ENCODE measurements around the gene KAZALD1.
A peak's percentile ranks its signal among the peaks of the same experiment; 100 is the strongest.

Gene KAZALD1

GRCh38 chr10:101067356-101068083, 5.7 kb downstream of the KAZALD1 start:
- DNase-seq: peak; percentile 63

DNA sequence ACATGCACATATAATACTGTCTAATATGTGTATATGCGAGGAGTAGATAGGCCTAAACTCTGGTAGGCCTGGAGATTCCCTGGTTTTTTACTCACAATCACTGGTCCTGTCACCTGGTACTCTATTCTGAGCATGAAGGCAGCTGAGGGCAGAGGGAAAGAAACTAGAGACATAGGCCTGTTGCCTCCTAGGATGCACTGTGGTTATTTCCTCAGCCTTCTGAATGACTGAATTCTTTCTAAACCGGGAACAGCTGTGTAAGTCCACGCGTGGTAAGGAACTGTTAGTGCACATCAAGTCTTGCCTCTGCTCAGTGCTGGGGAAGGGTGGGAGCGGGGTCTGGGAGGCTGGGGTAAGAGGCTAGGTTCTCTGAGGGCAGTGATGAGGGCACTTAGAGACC, 7.7 kb downstream of the KAZALD1 start:
- DNase-seq: no peak

DNA sequence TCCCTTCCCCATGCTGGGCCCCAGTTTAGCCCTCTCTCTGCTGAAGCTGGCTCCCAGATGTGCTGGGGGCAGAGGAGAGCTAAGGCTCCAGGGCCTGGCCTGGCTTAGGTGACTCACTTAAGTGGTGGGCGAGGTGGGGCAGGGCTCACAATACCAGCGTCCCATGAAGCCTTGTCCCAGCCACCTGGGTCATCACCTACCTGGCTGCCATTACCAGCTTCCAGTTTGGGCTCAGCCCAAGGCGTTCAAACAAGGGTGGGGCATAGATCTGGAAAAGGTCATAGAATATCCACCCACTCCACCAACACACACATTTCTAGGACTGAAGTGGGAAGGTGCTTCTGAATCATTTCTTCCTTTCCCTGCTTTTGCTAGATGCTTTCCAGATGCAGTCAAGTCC, 8.3 kb downstream of the KAZALD1 start:
- DNase-seq: no peak

DNA sequence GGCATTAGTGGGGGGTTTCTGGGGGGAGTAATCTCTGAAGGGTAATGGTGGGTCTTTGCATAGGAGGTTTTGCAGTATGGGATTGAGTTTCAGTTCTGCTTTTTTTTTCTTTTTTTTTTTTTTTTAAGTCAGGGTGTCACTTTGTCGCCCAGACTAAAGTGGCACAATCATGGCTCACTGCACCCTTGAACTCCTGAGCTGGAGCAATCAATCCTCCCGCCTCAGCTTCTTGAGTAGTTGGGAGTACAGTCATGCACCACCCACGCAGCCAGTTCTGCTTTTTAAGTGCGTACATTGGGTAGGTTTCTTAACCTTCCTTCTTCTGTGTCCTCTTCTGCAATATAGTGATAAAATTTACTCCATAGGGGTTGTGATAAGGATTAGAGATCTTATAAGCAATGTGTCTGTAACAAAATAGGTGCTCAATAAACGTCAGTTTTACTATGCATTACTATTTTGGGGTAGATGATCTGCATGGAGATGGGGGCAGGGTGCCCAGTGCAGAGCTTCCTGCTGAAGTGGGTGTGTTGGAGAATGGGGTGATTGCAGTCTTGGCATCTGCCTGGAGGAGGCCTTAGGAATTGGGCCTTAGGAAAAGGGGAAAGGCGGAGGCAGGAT, 9.6 kb downstream of the KAZALD1 start:
- DNase-seq: no peak

DNA sequence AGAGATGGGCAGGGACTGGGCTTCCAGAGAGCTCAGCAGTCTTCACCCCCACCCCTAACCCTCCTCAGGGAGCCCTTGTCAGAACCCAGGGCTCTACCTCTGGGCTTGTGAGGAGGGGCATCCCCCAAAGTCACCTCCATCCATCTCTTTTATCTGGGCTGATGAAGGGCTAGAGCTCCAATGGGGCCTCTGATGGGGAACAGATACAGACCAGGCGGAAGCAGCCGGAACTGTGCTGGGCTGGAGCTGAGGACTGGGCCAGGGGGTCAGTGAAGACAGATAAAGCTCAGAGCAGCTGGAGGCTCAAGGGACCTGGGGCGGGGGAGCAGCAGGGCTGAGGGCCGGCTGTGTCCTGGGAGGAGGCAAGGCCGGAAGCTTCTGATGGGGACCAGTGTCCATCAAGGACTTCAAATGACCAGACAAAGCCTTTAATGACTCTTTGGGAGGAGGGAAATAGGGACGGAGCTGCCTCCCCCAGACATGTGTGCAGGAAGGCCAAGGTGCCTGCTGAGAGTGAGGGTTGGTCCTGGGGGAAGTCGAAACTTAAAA, 10.2 kb downstream of the KAZALD1 start:
- DNase-seq: no peak

- no peak for DNase-seq
Measured at GRCh38 chr10:101072923-101073322, 11.1 kb downstream of the KAZALD1 start.

GRCh38 chr10:101073631-101074030, 11.8 kb downstream of the KAZALD1 start:
- no peak for DNase-seq

DNA sequence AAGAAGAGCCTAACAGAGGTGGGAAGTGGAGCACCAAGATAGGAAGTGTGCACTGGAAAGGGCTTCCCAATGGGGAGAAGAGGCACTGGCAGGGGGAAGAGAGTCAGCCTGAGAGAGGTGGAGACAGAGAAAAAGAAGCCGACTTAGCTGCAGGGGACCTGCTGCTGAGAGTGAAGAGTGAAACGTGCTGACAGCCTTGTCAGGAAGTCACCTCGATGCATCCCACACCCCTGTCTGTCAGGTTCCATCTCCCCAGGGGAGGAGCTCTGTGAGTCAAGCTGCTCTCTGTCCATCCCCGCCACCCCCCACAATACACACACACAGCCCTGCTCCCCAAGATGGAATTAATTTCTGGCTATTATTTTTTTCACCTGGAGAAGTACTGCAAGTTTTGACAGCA, 14.0 kb downstream of the KAZALD1 start:
- DNase-seq: no peak

GRCh38 chr10:101076630-101077029, 14.8 kb downstream of the KAZALD1 start:
- DNase-seq: no peak

GRCh38 chr10:101079874-101080273, 18.1 kb downstream of the KAZALD1 start:
- no peak for DNase-seq

GRCh38 chr10:101080933-101081931, 19.4 kb downstream of the KAZALD1 start:
- DNase-seq: no peak

GRCh38 chr10:101085846-101086245, 24.1 kb downstream of the KAZALD1 start:
- DNase-seq: no peak

GRCh38 chr10:101087376-101087775, 25.6 kb downstream of the KAZALD1 start:
- DNase-seq: no peak

DNA sequence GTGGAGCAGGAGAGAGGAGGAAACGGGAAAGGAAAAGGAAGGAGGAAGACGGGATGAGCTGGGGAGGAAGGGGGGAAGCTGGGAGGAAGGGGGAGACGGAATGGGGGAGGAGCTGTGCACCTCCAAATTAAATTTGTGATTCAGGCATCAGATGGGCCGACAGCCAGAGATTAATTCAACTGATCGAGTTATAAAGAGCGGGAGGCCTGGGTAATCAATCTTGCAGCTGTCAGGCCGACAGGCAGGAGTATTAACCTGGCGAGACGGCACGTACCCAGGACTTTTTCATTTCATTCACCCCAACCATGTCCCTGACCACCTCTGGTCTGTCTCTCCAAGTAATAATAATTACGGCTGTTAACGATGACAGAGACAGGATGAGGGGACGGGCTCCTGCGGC, 26.2 kb downstream of the KAZALD1 start:
- DNase-seq: no peak

DNA sequence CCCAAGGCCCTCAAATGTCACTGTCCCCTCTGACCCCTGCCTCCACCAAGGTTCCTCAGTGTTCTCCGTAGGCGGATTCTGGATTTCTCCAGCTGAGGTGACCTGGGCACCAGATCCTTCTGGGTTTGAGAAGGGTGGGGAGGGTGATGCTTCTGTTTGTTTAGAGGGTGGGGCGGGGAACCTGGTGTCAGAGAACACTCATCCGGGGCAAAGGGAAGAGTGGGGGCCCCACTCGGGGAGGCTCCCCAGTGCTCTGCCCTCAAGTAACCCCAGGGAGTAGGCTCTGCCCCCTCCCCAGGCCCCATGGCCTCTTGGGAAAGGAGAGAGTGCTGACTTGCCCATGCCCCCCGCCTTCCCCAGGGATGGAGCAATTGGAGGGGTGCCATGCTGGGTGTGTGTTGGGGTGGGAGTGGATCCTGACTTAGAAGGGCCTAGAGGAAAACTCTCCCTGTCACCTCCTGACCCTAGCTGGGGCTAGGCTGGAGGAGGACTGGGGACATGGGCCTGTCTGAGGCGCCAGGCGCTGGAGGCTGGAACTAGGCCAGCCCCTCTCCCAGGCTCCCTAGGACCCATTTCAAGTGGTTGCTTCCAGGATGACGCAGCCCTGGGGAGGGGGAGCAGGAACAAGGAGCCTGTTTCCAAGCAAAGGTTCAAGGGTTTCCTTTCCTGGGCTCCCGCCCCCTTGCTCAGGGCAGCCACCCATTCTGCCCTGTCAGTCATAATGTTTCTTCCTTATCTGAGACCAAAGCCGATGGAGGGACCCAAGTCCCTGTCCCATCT, 27.9 kb downstream of the KAZALD1 start:
- no peak for DNase-seq

DNA sequence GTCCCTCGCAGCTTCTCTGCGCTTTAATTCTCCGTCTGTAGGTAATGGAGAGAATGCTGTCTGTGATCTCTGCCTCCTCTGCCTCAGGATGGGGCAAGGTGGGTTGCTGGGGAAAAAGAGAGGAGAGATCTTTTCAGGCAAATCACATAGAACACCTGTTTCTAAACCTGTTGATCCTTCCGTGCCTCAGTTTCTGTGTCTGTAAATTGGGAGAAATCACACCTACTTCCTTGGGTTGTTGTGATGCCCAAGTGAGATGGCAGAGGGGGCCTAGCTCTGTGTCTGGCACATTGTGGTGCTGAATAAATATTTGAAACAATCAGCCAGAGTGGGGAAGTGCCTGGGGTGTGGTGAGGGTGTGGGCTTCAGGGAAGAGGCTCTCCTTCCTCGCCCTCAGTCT, 28.8 kb downstream of the KAZALD1 start:
- DNase-seq: no peak

GRCh38 chr10:101091546-101092290, 29.9 kb downstream of the KAZALD1 start:
- no peak for DNase-seq

GRCh38 chr10:101092881-101093354, 31.1 kb downstream of the KAZALD1 start:
- DNase-seq: no peak

- DNase-seq: no peak
Measured at GRCh38 chr10:101094121-101094879, 32.5 kb downstream of the KAZALD1 start.

DNA sequence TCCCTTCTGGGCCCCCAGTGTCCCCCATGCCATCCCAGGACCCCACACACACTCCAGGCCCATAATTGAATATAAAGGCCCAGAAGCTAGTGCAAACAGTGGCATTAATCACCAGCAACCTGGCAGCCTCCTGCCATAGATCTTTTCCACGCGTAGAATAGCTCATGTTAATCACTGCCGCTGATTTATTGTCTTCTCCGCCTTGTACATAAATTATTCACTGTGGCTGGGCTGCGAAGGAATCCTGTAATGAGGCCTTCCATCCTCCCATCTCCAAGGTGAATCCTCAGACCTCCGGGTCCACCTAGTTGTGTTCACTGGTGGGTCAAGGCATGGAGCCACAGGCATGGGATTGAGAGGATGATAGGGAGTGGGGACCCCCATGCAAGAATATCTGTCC, 33.2 kb downstream of the KAZALD1 start:
- DNase-seq: no peak
